Pancreas (tissue), 10 donors: Measurements from ENCODE around the gene ZNF423. TPM values are rescaled to one million over a fixed set of nuclear protein-coding genes. Genes with fewer than 3 reads are reported as not detected.

Experiments used
- ATAC-seq, 4 donors: fragments of 200-7000 bp; cut with Tn5 transposase; one replicate each; pipeline versions ENCODE4 v1.8.0 to v1.9.1; 2020; ENCODE audit warnings: mild to moderate bottlenecking in 4 of 4, moderate library complexity in 4 of 4
- DNase-seq, 6 donors: peaks; one replicate each; pipeline ENCODE4 v3.0.0-alpha.2; 2020
- FAIRE-seq: peaks from 2 replicates; lab custom pipeline; 2012; peaks lifted over from hg19 to GRCh38; lab: Jason Lieb, UNC
- H3K27ac ChIP-seq, 4 donors: fragments of 200-600 bp; sonication (generic); 1 replicate in 3 of 4; 2 replicates in 1 of 4; pipeline versions ENCODE4 v1.5.0 to v1.8.0; 2020
- H3K27me3 ChIP-seq, 4 donors: fragments of 200-600 bp; one replicate each; pipeline ENCODE4 v1.8.0; 2021
- H3K36me3 ChIP-seq, 3 donors: fragments of 200-600 bp; sonication (generic) in 1 of 3; one replicate each; pipeline versions ENCODE4 v1.5.0 to v1.8.0; 2020 to 2021
- H3K4me1 ChIP-seq, 3 donors: fragments of 200-600 bp; one replicate each; pipeline ENCODE4 v1.8.0; 2021
- H3K4me3 ChIP-seq, 4 donors: fragments of 200-600 bp; sonication (generic) in 2 of 4; one replicate each; pipeline versions ENCODE4 v1.5.0 to v1.8.0; 2020 to 2021
- H3K9me3 ChIP-seq, 4 donors: fragments of 200-600 bp; one replicate each; pipeline ENCODE4 v1.8.0; 2021
- WGBS, 2 donors: extraction: QIAGEN DNeasy Blood & Tissue Kit; methylation state at CpG; one replicate each; pipeline ENCODE4 v1.1.7; 2013; 5-methylcytosine and 5-hydroxymethylcytosine counted together
- intact Hi-C, 3 donors: fragments of 100-400 bp; cut with DNase I; formaldehyde crosslinking; loops; one replicate each; pipeline versions ENCODE4 v1.11.1 to v1.14.2; 2022
- polyA plus RNA-seq, 2 donors: library from polyadenylated mRNA; stranded (reverse); fragments of 200-250 nt; gene quantifications; one replicate each; pipeline ENCODE4 v1.2.3, GENCODE V29; 2013
- total RNA-seq, 6 donors: library from RNA; stranded (reverse); fragmentation: NEBNext Ultra II Directional in 4 of 6; extraction: Animal tissue kit (Norgen Biotek cat#: 25700) in 4 of 6; gene quantifications; one replicate each; pipeline versions ENCODE4 v1.2.1 to v1.2.4, GENCODE V29; 2021 to 2023
- TF ChIP-seq, protein P1 (sequence below), 4 donors: fragments of 200-600 bp; sonication (generic) in 3 of 4; IDR thresholded peaks; one replicate each; pipeline versions ENCODE4 v1.5.0 to v1.8.0; 2021; ENCODE audit warnings: antibody characterized with exemption in 4 of 4
- donor health status: healthy with polysubstance abuse.
- donor health status: DM: no; HTN: no; CAD: no; lungs with moderate emphysema.
- donor health status: DM: no; HTN: no; CAD: no.
- donor health status: control.
- donor health status: control.
- donor health status: Bipolar disorder and iron deficiency.
- donor health status: DM: yes; HTN: yes; CAD: no.
- donor health status: DM: no; HTN: no; CAD: no.
- donor health status: DM: no; HTN: no; CAD: no.
- donor health status: DM: yes; HTN: yes; CAD: no.

The ZNF423 gene
- total and polyA plus RNA-seq, 8 donors = 0.61 to 5.1 (median 3.0) TPM

DNA sequence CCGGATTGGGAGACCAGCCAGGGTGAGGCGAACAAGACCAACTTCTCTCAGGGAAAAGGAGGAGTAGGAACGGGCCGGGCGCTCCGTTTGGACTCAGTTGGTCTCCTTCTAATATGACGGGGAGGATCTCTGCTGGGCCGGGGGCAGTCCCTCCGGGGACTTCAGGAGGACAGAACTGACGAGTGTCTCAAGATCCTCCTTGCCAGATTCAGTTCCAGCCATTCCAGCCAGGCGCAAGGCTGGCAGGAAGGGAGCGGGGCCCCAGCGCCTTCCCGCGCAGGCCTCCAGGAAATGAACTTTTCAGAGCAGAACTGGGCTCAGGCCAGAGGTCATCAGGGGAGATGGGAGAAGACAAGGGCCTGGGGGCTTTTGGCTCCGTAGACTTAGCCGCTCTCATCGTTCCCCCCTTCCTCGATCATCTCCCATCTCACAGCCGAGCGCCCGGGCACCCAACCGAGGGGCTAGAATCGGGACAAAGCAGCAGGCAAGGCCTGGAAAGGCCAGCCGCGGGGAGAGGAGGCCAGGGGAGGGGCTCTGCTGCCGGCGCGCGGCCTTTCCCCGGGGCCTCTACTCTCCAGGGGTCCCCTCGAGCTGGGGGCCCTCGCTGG is 1.6 kb downstream of the ZNF423 start:
- Histone ChIP-seq H3K9me3 (no peaks in the 10 kb centered on the region), H3K36me3 (no peaks in the 10 kb centered on the region), H3K4me1 (no peaks in the 10 kb centered on the region), H3K27me3 (no peaks in the 10 kb centered on the region), H3K4me3 (peak overlapping the region; percentile 65 to 76 (median 68)), H3K27ac (peak overlapping the region in 2 of 4 donors; percentile 86 to 92)
- TF ChIP-seq, protein P1, sequence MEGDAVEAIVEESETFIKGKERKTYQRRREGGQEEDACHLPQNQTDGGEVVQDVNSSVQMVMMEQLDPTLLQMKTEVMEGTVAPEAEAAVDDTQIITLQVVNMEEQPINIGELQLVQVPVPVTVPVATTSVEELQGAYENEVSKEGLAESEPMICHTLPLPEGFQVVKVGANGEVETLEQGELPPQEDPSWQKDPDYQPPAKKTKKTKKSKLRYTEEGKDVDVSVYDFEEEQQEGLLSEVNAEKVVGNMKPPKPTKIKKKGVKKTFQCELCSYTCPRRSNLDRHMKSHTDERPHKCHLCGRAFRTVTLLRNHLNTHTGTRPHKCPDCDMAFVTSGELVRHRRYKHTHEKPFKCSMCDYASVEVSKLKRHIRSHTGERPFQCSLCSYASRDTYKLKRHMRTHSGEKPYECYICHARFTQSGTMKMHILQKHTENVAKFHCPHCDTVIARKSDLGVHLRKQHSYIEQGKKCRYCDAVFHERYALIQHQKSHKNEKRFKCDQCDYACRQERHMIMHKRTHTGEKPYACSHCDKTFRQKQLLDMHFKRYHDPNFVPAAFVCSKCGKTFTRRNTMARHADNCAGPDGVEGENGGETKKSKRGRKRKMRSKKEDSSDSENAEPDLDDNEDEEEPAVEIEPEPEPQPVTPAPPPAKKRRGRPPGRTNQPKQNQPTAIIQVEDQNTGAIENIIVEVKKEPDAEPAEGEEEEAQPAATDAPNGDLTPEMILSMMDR (IDR thresholded peaks at IDR 0.05) = no peak
- intact Hi-C loops = no loop called here
- FAIRE-seq (no peak), DNase-seq (peak in 5 of 6 donors; percentile 27 to 79 (median 37)), ATAC-seq (no peak)
- 30 to 37% methylated on average over 32 to 33 of the region's 33 CpGs for WGBS, 2 donors

DNA sequence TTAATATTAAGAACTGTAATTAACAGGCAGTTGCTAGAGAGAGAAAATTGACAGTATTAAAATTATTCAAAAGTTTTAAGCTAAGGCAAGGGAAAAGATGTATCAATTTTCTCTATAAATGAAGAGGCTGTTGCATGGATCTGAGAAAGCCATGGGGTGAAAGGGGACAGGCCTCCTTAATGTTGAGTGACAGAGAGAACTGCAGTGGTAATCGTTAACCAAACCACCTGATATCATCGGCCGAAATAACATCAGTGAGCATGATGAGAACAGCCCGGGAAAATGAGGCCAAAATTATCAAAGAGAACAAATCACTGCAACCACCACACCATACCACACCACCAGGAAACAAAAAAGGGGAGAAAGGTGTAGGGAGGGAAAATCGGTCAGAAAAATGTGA is 3.6 kb downstream of the ZNF423 start:
- no peaks in the 10 kb centered on the region for H3K27me3 ChIP-seq
- H3K36me3 ChIP-seq = no peaks in the 10 kb centered on the region
- H3K27ac ChIP-seq = no peak overlapping the region
- WGBS, 2 donors = 15 to 16% methylated on average over 5 of the region's 5 CpGs
- H3K9me3 ChIP-seq = no peaks in the 10 kb centered on the region
- FAIRE-seq = no peak
- TF ChIP-seq, protein P1 (IDR thresholded peaks at IDR 0.05) = no peak
- DNase-seq = no peak
- no peaks in the 10 kb centered on the region for H3K4me1 ChIP-seq
- ATAC-seq = no peak
- intact Hi-C loops = no loop called here
- no peak overlapping the region for H3K4me3 ChIP-seq

DNA sequence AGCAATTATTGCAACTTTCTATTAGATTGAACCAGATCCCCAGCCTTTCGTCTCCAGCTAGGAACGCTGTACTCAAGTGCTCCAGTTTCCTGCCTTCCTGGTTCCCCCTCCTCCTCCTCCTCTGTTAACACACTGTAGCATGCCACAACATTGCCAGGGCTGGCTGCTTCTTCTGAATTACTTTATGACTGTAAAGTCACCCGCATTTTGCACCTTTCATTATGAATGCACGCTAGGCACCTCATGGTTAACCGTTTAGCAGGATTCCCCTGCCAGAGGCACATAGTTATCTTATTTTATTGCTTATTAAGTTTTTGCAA is 4.5 kb downstream of the ZNF423 start:
- H3K4me3 ChIP-seq = no peak overlapping the region
- WGBS, 2 donors = 29 to 44% methylated on average over 5 of the region's 5 CpGs
- no peaks in the 10 kb centered on the region for H3K27me3 ChIP-seq
- no peaks in the 10 kb centered on the region for H3K36me3 ChIP-seq
- DNase-seq (no peak), FAIRE-seq (no peak), ATAC-seq (no peak)
- intact Hi-C loops = no loop called here
- no peaks in the 10 kb centered on the region for H3K4me1 ChIP-seq
- H3K9me3 ChIP-seq = no peaks in the 10 kb centered on the region
- TF ChIP-seq, protein P1 (IDR thresholded peaks at IDR 0.05) = no peak
- H3K27ac ChIP-seq = no peak overlapping the region

DNA sequence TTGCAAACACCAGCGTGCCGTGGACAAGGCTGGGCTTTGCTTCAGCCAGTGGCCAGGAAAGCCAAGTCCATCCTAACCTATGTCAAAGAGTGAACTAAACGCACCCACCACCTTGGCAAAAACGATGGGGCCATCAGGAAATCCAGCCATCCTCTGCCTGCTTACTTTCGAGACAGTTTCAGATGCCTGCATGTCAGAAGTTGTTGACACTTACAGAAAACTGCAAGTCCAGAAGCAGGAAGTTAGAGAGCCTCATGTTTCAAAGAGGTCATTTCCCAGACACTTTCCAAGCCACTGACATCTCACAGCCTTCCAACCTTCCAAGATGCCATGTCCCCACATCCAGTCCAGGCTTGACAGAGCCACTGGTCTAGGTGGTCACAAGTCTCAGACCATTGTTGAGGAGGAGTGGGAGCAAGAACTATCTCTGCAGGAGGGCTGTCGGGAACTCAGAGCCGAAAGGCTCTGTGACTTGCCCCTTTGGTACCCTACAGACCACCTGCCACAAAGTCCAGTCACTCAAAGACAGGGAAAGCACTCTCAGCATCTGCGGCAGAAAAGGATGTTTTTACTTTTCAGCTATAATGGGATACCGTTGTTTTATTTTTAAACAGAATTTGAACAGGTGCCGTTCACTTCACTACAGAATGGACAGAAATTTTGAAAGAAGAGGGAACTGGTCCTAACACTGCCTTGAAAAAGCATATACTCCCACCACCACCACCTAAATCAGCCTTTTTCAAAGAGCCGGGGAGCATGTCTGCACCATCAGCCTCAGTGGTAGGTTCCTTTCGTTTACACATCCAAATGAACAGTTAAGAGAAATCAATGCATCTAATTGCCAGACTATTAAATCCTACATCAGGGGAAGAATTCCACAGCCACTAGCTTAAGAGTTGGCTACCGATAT is 5.1 kb downstream of the ZNF423 start:
- Histone ChIP-seq H3K4me3 (no peak overlapping the region), H3K27ac (no peak overlapping the region), H3K4me1 (no peaks in the 10 kb centered on the region), H3K9me3 (no peaks in the 10 kb centered on the region), H3K27me3 (no peaks in the 10 kb centered on the region), H3K36me3 (no peaks in the 10 kb centered on the region)
- no peak for FAIRE-seq
- ATAC-seq = no peak
- intact Hi-C loops = no loop called here
- DNase-seq = no peak
- WGBS, 2 donors = 58% methylated on average over 13 of the region's 13 CpGs
- TF ChIP-seq, protein P1 (IDR thresholded peaks at IDR 0.05) = no peak

DNA sequence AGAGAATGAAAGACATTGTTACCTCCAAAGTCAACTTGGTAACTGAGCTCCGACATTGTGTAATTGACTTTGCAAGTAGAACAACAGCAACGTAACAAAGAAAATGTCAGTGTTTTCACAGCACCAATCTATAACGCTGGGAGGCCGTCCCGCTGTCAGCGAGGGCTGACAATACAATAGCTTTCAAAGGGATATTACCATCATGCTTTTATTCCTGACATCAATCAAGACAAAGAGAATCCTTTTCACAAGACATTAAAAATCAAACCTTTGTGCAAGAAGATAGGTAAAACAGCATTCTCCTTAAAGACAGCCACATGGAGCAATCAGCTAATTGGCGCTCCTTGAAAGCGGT is 6.2 kb downstream of the ZNF423 start:
- DNase-seq (no peak), ATAC-seq (no peak), FAIRE-seq (no peak)
- intact Hi-C loops = no loop called here
- Histone ChIP-seq H3K9me3 (no peaks in the 10 kb centered on the region), H3K27ac (no peak overlapping the region), H3K4me1 (no peaks in the 10 kb centered on the region), H3K36me3 (no peaks in the 10 kb centered on the region), H3K4me3 (no peak overlapping the region), H3K27me3 (no peaks in the 10 kb centered on the region)
- WGBS, 2 donors = 80 to 83% methylated on average over 8 of the region's 8 CpGs
- TF ChIP-seq, protein P1 (IDR thresholded peaks at IDR 0.05) = no peak
